Activated gamma-delta T cell (primary cell): ENCODE measurements around the gene TKTL2.

ENCODE experiments used
- DNase-seq: peaks from one replicate; lab custom pipeline; 2025; lab: John Stamatoyannopoulos, UW
- total RNA-seq, 2 donors: gene quantifications; one replicate each; lab custom pipeline; 2026; lab: John Stamatoyannopoulos, UW

Gene TKTL2
- 0 reads per million in 2 donors for total RNA-seq

- DNase-seq = no peak
Observed at GRCh38 chr4:163473576-163473975, at the start of gene TKTL2. Gene TKTL2, minus strand, starts transcription at chr4:163473754. Its CDS starts 20 bp downstream, at chr4:163473734.

GRCh38 chr4:163515198-163515597, 41.6 kb upstream of the TKTL2 start:
- no peak for DNase-seq

- no peak for DNase-seq
Observed at GRCh38 chr4:163505374-163505773, 31.8 kb upstream of the TKTL2 start.

GRCh38 chr4:163500586-163500985, 27.0 kb upstream of the TKTL2 start:
- DNase-seq = no peak

- no peak for DNase-seq
Observed at GRCh38 chr4:163495900-163496299, 22.3 kb upstream of the TKTL2 start.

GRCh38 chr4:163494360-163495241, 21.0 kb upstream of the TKTL2 start, which contains the start of gene TMA16:
Gene TMA16, plus strand, starts transcription at chr4:163494690. Its CDS starts 112 bp downstream, at chr4:163494802.
- peak; percentile 50 for DNase-seq

GRCh38 chr4:163493643-163494359, 20.2 kb upstream of the TKTL2 start:
- DNase-seq = no peak

- DNase-seq = no peak
Observed at GRCh38 chr4:163492951-163493504, 19.5 kb upstream of the TKTL2 start.

GRCh38 chr4:163489929-163490328, 16.4 kb upstream of the TKTL2 start:
- DNase-seq = no peak

GRCh38 chr4:163486321-163486720, 12.8 kb upstream of the TKTL2 start:
- no peak for DNase-seq

- DNase-seq = no peak
Observed at GRCh38 chr4:163485589-163485988, 12.0 kb upstream of the TKTL2 start.

GRCh38 chr4:163484906-163485305, 11.4 kb upstream of the TKTL2 start:
- no peak for DNase-seq

GRCh38 chr4:163482190-163482589, 8.6 kb upstream of the TKTL2 start:
- no peak for DNase-seq

- no peak for DNase-seq
Observed at GRCh38 chr4:163476761-163477438, 3.3 kb upstream of the TKTL2 start.

- DNase-seq = no peak
Observed at GRCh38 chr4:163474027-163474426, 473 bp upstream of the TKTL2 start.

GRCh38 chr4:163473130-163473529, 424 bp downstream of the TKTL2 start:
- no peak for DNase-seq

GRCh38 chr4:163470391-163470790, 3.2 kb downstream of the TKTL2 start:
- no peak for DNase-seq

- DNase-seq = no peak
Observed at GRCh38 chr4:163467082-163467770, 6.3 kb downstream of the TKTL2 start.

GRCh38 chr4:163462556-163462955, 11.0 kb downstream of the TKTL2 start:
- DNase-seq = no peak

GRCh38 chr4:163448540-163449203, 24.9 kb downstream of the TKTL2 start:
- DNase-seq = no peak

GRCh38 chr4:163447481-163447880, 26.1 kb downstream of the TKTL2 start:
- no peak for DNase-seq
